Vagina (tissue), 2 donors: ENCODE data around the gene MED28. TPM values are rescaled to one million over a fixed set of nuclear protein-coding genes. Genes with fewer than 3 reads are reported as not detected.

Experiments used
- DNase-seq, 2 donors: peaks; one replicate each; pipeline ENCODE4 v3.0.0-alpha.2; 2017; ENCODE audit errors: extremely low spot score in 2 of 2
- H3K27ac ChIP-seq: fragments of 200-600 bp; sonication (generic); one replicate; pipeline ENCODE4 v1.5.1; 2019
- H3K27me3 ChIP-seq: fragments of 200-600 bp; sonication (generic); one replicate; pipeline ENCODE4 v1.5.1; 2019
- H3K36me3 ChIP-seq, 2 donors: fragments of 200-600 bp; sonication (generic); one replicate each; pipeline ENCODE4 v1.5.1; 2017 to 2019
- H3K4me1 ChIP-seq: fragments of 200-600 bp; sonication (generic); one replicate; pipeline ENCODE4 v1.5.1; 2019
- H3K4me3 ChIP-seq, 2 donors: fragments of 200-600 bp; sonication (generic); 1 replicate in 1 of 2; 2 replicates in 1 of 2; pipeline ENCODE4 v1.5.1; 2016 to 2019
- H3K9me3 ChIP-seq: fragments of 200-600 bp; sonication (generic); one replicate; pipeline ENCODE4 v1.5.1; 2019
- POLR2A ChIP-seq, 2 donors: fragments of 450-650 bp; IDR thresholded peaks; one replicate each; pipeline ENCODE4 v1.6.1; 2017; ENCODE audit warnings: antibody characterized with exemption in 2 of 2, mild to moderate bottlenecking in 2 of 2, moderate library complexity in 2 of 2
- POLR2AphosphoS5 ChIP-seq, 2 donors: sonication (generic); formaldehyde crosslinking; IDR thresholded peaks; one replicate each; pipeline ENCODE4 v1.9.0; 2017; ENCODE audit warnings: antibody characterized with exemption in 2 of 2, mild to moderate bottlenecking in 2 of 2, low read depth in 1 of 2; ENCODE audit not compliant: insufficient read depth in 1 of 2
- intact Hi-C: fragments of 100-400 bp; cut with DNase I; formaldehyde crosslinking; loops from one replicate; pipeline ENCODE4 v1.15.1; 2023
- total RNA-seq: library from RNA; depleted of rRNA; stranded (reverse); fragments of >200 nt; gene quantifications from one replicate; pipeline ENCODE4 v1.2.3, GENCODE V29; 2016
- TF ChIP-seq, protein P1 (sequence below), 3 experiments: fragments of 450-650 bp in 2 of 3; fragments of 200-600 bp in 1 of 3; sonication (generic) in 1 of 3; IDR thresholded peaks; one replicate each; pipeline ENCODE4 v1.5.1; 2017 to 2019; ENCODE audit warnings: antibody characterized with exemption in 3 of 3, mild to moderate bottlenecking in 2 of 3, moderate library complexity in 2 of 3

MED28 gene
- total RNA-seq, 1 donor from 2014 or later, result 14.0 TPM

DNA sequence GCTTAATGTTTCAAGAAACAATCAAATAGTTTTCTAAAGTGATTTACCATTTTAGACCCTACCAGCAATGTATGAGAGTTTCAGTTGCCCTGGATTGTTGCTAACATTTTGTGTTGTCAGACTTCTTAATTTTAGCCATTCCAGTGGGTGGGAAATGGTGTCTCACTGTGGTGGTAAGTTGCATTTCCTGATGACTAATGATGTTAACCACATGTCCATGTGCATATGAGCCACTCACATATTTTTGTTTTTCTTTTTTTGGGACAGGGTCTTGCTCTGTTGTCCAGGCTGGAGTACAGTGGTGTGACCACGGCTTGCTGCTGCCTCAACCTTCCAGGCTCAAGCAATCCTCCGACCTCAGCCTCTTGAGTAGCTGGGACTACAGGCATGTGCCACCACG lies 48.3 kb downstream of the MED28 start:
- no peak for DNase-seq
- intact Hi-C loops, result no loop called here

DNA sequence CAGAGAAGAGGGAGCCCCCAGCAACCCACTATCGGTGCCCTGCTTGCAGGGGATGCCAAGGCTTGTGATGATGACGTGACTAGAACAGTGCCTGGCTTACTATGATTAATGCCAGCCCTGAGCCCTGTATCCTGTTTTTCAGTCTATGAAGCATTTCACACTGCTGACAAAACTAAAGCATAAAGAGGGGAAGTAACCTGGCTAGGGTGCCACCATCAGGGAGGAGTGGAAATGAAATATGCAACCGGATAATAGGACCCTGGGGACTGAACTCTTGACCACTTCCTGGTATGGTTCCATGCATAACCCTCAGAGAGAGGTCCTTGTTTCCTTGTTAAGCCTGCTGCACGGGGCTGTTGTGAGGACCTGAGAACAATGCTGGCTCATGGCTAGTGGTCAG lies 50.3 kb downstream of the MED28 start:
- TF ChIP-seq, protein P1, sequence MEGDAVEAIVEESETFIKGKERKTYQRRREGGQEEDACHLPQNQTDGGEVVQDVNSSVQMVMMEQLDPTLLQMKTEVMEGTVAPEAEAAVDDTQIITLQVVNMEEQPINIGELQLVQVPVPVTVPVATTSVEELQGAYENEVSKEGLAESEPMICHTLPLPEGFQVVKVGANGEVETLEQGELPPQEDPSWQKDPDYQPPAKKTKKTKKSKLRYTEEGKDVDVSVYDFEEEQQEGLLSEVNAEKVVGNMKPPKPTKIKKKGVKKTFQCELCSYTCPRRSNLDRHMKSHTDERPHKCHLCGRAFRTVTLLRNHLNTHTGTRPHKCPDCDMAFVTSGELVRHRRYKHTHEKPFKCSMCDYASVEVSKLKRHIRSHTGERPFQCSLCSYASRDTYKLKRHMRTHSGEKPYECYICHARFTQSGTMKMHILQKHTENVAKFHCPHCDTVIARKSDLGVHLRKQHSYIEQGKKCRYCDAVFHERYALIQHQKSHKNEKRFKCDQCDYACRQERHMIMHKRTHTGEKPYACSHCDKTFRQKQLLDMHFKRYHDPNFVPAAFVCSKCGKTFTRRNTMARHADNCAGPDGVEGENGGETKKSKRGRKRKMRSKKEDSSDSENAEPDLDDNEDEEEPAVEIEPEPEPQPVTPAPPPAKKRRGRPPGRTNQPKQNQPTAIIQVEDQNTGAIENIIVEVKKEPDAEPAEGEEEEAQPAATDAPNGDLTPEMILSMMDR (IDR thresholded peaks at IDR 0.05), result no peak
- TF ChIP-seq POLR2AphosphoS5 (IDR thresholded peaks at IDR 0.05; ENCODE audit: insufficient read depth in 1 of 2, low read depth in 1 of 2) (no peak), POLR2A (IDR thresholded peaks at IDR 0.05) (no peak)
- intact Hi-C loops, result no loop called here
- no peaks in the 10 kb centered on the region for H3K9me3 ChIP-seq
- H3K4me3 ChIP-seq, result no peak overlapping the region
- no peaks in the 10 kb centered on the region for H3K27me3 ChIP-seq
- no peak overlapping the region for H3K27ac ChIP-seq
- DNase-seq, result no peak
- no peaks in the 10 kb centered on the region for H3K4me1 ChIP-seq
- no peaks in the 10 kb centered on the region for H3K36me3 ChIP-seq

More for the DNA sequence above, 48.3 kb downstream of the MED28 start:
- no peak overlapping the region for H3K4me3 ChIP-seq
- H3K27ac ChIP-seq, result no peak overlapping the region
- TF ChIP-seq, protein P1 (IDR thresholded peaks at IDR 0.05), result no peak
- no peak for TF ChIP-seq POLR2A (IDR thresholded peaks at IDR 0.05)
- TF ChIP-seq POLR2AphosphoS5 (IDR thresholded peaks at IDR 0.05; ENCODE audit: insufficient read depth in 1 of 2, low read depth in 1 of 2), result no peak
- H3K27me3 ChIP-seq, result no peaks in the 10 kb centered on the region
- H3K4me1 ChIP-seq, result no peaks in the 10 kb centered on the region
- no peaks in the 10 kb centered on the region for H3K9me3 ChIP-seq
- no peaks in the 10 kb centered on the region for H3K36me3 ChIP-seq

DNA sequence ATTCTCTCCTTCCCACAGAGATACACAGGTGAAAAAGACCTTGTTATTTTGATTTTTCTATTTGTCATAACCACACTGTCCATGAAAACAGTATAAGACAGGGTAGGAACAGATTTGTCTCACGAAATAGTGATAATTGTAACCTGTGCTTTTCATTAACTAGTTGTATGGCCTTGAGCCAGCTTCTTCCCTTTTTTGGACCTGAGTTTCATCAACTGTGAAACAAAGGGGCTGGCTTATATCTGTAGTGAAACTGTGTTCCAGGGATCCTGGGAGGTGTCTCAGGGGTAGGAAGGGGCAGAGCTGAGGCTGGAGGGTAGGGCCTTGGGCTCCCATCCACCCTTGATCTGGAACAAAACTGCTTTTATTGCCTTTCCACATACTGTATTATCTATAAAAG lies 50.9 kb downstream of the MED28 start:
- no peak for DNase-seq
- Histone ChIP-seq H3K27me3 (no peaks in the 10 kb centered on the region), H3K4me1 (no peaks in the 10 kb centered on the region), H3K9me3 (no peaks in the 10 kb centered on the region), H3K4me3 (no peak overlapping the region), H3K27ac (no peak overlapping the region), H3K36me3 (no peaks in the 10 kb centered on the region)
- TF ChIP-seq, protein P1 (IDR thresholded peaks at IDR 0.05), result no peak
- TF ChIP-seq POLR2AphosphoS5 (IDR thresholded peaks at IDR 0.05; ENCODE audit: insufficient read depth in 1 of 2, low read depth in 1 of 2) (no peak), POLR2A (IDR thresholded peaks at IDR 0.05) (no peak)
- intact Hi-C loops, result no loop called here

GRCh38 chr4:17665852-17666251 lies 51.4 kb downstream of the MED28 start:
- no peak overlapping the region for H3K4me3 ChIP-seq
- H3K4me1 ChIP-seq, result no peaks in the 10 kb centered on the region
- H3K36me3 ChIP-seq, result no peaks in the 10 kb centered on the region
- TF ChIP-seq, protein P1 (IDR thresholded peaks at IDR 0.05), result no peak
- TF ChIP-seq POLR2AphosphoS5 (IDR thresholded peaks at IDR 0.05; ENCODE audit: insufficient read depth in 1 of 2, low read depth in 1 of 2), result no peak
- no peak for TF ChIP-seq POLR2A (IDR thresholded peaks at IDR 0.05)
- H3K27me3 ChIP-seq, result no peaks in the 10 kb centered on the region
- no peak overlapping the region for H3K27ac ChIP-seq
- intact Hi-C loops, result no loop called here
- H3K9me3 ChIP-seq, result no peaks in the 10 kb centered on the region
- no peak for DNase-seq

DNA sequence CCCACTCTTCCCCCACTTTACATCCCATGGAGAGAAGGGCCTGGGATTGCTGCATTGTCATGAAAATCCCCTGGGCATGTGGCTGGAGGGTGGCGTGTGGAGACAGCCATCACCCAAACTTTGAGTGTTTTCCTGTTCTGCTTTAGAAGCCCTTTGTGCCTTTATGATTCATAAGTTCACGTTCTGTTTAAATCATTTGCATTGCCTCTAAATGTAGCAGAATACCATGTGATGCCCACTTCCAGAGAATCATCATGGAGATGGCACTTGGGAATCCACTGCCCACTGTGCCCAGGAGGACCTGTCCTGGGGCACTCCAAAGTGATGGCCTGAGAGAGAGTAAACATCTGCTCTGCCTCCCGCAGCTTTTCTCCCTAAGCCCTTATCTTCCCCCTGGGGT lies 52.8 kb downstream of the MED28 start:
- Histone ChIP-seq H3K36me3 (no peaks in the 10 kb centered on the region), H3K4me1 (no peaks in the 10 kb centered on the region), H3K27me3 (no peaks in the 10 kb centered on the region), H3K4me3 (no peak overlapping the region), H3K9me3 (no peaks in the 10 kb centered on the region), H3K27ac (no peak overlapping the region)
- DNase-seq, result no peak
- intact Hi-C loops, result no loop called here
- TF ChIP-seq, protein P1 (IDR thresholded peaks at IDR 0.05), result no peak
- TF ChIP-seq POLR2A (IDR thresholded peaks at IDR 0.05) (no peak), POLR2AphosphoS5 (IDR thresholded peaks at IDR 0.05; ENCODE audit: insufficient read depth in 1 of 2, low read depth in 1 of 2) (no peak)
